GM12865 (cell line): Measurements from ENCODE around the gene SATB1.

Source experiments
- DNase-seq: peaks from one replicate; pipeline ENCODE4 v3.0.0; 2010; ENCODE audit warnings: low read depth
- H3K4me3 ChIP-seq: 2 replicates; pipeline ENCODE4 v1.5.1; 2011; ENCODE audit warnings: mild to moderate bottlenecking, low read depth, low read length, control low read depth
- TF ChIP-seq, protein P1 (sequence below): IDR thresholded peaks from 2 replicates; pipeline ENCODE4 v1.5.1; 2011; ENCODE audit warnings: low read length, control low read depth, low read depth, inconsistent platforms; ENCODE audit not compliant: insufficient read depth; ENCODE audit errors: missing control alignments

The SATB1 gene

DNA sequence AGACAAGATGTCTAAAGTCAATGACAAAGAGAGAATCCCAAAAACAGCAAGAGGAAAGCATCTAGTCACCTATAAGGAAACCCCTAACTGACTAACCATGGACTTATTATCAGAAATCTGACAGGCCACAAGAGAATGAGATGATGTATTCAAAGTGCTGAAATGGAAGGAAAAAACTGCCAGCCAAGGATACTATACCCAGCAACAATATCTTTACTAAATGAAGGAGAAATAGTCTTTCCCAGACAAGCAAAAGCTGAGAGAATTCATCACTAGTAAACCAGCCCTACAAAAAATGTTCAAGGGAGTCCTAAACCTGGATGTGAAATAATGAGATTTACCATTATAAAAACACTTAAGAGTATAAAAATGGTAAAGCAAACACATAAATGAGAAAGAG, 128.0 kb downstream of the SATB1 start:
- no peak overlapping the region for H3K4me3 ChIP-seq
- TF ChIP-seq, protein P1, sequence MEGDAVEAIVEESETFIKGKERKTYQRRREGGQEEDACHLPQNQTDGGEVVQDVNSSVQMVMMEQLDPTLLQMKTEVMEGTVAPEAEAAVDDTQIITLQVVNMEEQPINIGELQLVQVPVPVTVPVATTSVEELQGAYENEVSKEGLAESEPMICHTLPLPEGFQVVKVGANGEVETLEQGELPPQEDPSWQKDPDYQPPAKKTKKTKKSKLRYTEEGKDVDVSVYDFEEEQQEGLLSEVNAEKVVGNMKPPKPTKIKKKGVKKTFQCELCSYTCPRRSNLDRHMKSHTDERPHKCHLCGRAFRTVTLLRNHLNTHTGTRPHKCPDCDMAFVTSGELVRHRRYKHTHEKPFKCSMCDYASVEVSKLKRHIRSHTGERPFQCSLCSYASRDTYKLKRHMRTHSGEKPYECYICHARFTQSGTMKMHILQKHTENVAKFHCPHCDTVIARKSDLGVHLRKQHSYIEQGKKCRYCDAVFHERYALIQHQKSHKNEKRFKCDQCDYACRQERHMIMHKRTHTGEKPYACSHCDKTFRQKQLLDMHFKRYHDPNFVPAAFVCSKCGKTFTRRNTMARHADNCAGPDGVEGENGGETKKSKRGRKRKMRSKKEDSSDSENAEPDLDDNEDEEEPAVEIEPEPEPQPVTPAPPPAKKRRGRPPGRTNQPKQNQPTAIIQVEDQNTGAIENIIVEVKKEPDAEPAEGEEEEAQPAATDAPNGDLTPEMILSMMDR: no peak
- no peak for DNase-seq
